HEK293 (cell line): ENCODE measurements around the gene AP2M1.
A peak's percentile ranks its signal among the peaks of the same experiment; 100 is the strongest.

Experiments
- BCL11B ChIP-seq: fragments of 450-650 bp; formaldehyde crosslinking; IDR thresholded peaks from 2 replicates; pipeline ENCODE4 v1.5.1; 2016; ENCODE audit warnings: low read depth, missing biosample characterization, missing genetic modification characterization
- GLI4 ChIP-seq: fragments of 450-650 bp; formaldehyde crosslinking; IDR thresholded peaks from 2 replicates; pipeline ENCODE4 v1.5.1; 2016; ENCODE audit warnings: missing biosample characterization, missing genetic modification characterization
- GLIS2 ChIP-seq: fragments of 450-650 bp; formaldehyde crosslinking; IDR thresholded peaks from 2 replicates; pipeline ENCODE4 v1.5.1; 2016; ENCODE audit warnings: missing biosample characterization, missing genetic modification characterization
- KLF1 ChIP-seq: fragments of 450-650 bp; formaldehyde crosslinking; IDR thresholded peaks from 2 replicates; pipeline ENCODE4 v1.5.1; 2016; ENCODE audit warnings: missing biosample characterization, missing genetic modification characterization
- KLF9 ChIP-seq: fragments of 450-650 bp; formaldehyde crosslinking; IDR thresholded peaks from 2 replicates; pipeline ENCODE4 v1.5.1; 2016; ENCODE audit warnings: missing biosample characterization, missing genetic modification characterization, low read depth
- OSR2 ChIP-seq: fragments of 450-650 bp; formaldehyde crosslinking; IDR thresholded peaks from 2 replicates; pipeline ENCODE4 v1.5.1; 2016; ENCODE audit warnings: missing biosample characterization, missing genetic modification characterization
- SALL2 ChIP-seq: fragments of 450-650 bp; formaldehyde crosslinking; IDR thresholded peaks from 2 replicates; pipeline ENCODE4 v1.5.0; 2017; ENCODE audit warnings: missing biosample characterization, mild to moderate bottlenecking, missing genetic modification characterization, borderline replicate concordance
- SCRT2 ChIP-seq: fragments of 450-650 bp; formaldehyde crosslinking; IDR thresholded peaks from 2 replicates; pipeline ENCODE4 v1.5.1; 2016; ENCODE audit warnings: missing biosample characterization, missing genetic modification characterization
- SP3 ChIP-seq: fragments of 450-650 bp; formaldehyde crosslinking; IDR thresholded peaks from 2 replicates; pipeline ENCODE4 v1.5.1; 2016; ENCODE audit warnings: missing biosample characterization, missing genetic modification characterization
- WT1 ChIP-seq: fragments of 450-650 bp; formaldehyde crosslinking; IDR thresholded peaks from 2 replicates; pipeline ENCODE4 v1.5.1; 2016; ENCODE audit warnings: missing biosample characterization, missing genetic modification characterization
- YY2 ChIP-seq: fragments of 450-650 bp; formaldehyde crosslinking; IDR thresholded peaks from 2 replicates; pipeline ENCODE4 v1.5.1; 2016; ENCODE audit warnings: missing biosample characterization, missing genetic modification characterization
- ZBTB20 ChIP-seq: fragments of 450-650 bp; formaldehyde crosslinking; IDR thresholded peaks from 2 replicates; pipeline ENCODE4 v1.5.1; 2016; ENCODE audit warnings: missing biosample characterization, missing genetic modification characterization
- ZEB2 ChIP-seq: fragments of 450-650 bp; formaldehyde crosslinking; IDR thresholded peaks from 2 replicates; pipeline ENCODE4 v1.5.1; 2016; ENCODE audit warnings: missing biosample characterization, missing genetic modification characterization
- ZFHX2 ChIP-seq: fragments of 450-650 bp; formaldehyde crosslinking; conservative IDR thresholded peaks from 2 replicates; pipeline ENCODE4 v1.5.1; 2016; ENCODE audit warnings: missing biosample characterization, missing genetic modification characterization
- ZFP69B ChIP-seq: fragments of 450-650 bp; formaldehyde crosslinking; IDR thresholded peaks from 2 replicates; pipeline ENCODE4 v1.5.1; 2016; ENCODE audit warnings: missing biosample characterization, missing genetic modification characterization
- ZNF132 ChIP-seq: fragments of 450-650 bp; formaldehyde crosslinking; IDR thresholded peaks from 2 replicates; pipeline ENCODE4 v1.5.1; 2017; ENCODE audit warnings: missing biosample characterization, missing genetic modification characterization, borderline replicate concordance
- ZNF133 ChIP-seq: fragments of 450-650 bp; formaldehyde crosslinking; IDR thresholded peaks from 2 replicates; pipeline ENCODE4 v1.5.1; 2016; ENCODE audit warnings: missing biosample characterization, missing genetic modification characterization
- ZNF169 ChIP-seq: fragments of 450-650 bp; formaldehyde crosslinking; IDR thresholded peaks from 2 replicates; pipeline ENCODE4 v1.5.1; 2016; ENCODE audit warnings: missing biosample characterization, missing genetic modification characterization
- ZNF202 ChIP-seq: fragments of 450-650 bp; formaldehyde crosslinking; IDR thresholded peaks from 2 replicates; pipeline ENCODE4 v1.5.1; 2016; ENCODE audit warnings: missing biosample characterization, missing genetic modification characterization, borderline replicate concordance
- ZNF274 ChIP-seq, 2 experiments: fragments of 200-500 bp in 1 of 2; fragments of 450-650 bp in 1 of 2; sonication (Bioruptor generic) in 1 of 2; formaldehyde crosslinking in 1 of 2; IDR thresholded peaks; 2 replicates each; pipeline versions ENCODE4 v1.5.1 to v1.6.1; 2014 to 2016; ENCODE audit warnings: borderline replicate concordance in 1 of 2, inconsistent platforms in 1 of 2, low read length in 1 of 2, missing biosample characterization in 1 of 2, missing genetic modification characterization in 1 of 2
- ZNF366 ChIP-seq: fragments of 450-650 bp; formaldehyde crosslinking; conservative IDR thresholded peaks from 2 replicates; pipeline ENCODE4 v1.5.1; 2016; ENCODE audit warnings: missing biosample characterization, missing genetic modification characterization
- ZNF37A ChIP-seq: fragments of 450-650 bp; IDR thresholded peaks from 2 replicates; pipeline ENCODE4 v1.5.1; 2018; ENCODE audit warnings: missing biosample characterization, missing genetic modification characterization
- ZNF404 ChIP-seq: fragments of 450-650 bp; formaldehyde crosslinking; IDR thresholded peaks from 2 replicates; pipeline ENCODE4 v1.5.1; 2017; ENCODE audit warnings: missing biosample characterization, missing genetic modification characterization
- ZNF555 ChIP-seq: fragments of 450-650 bp; formaldehyde crosslinking; conservative IDR thresholded peaks from 2 replicates; pipeline ENCODE4 v1.5.1; 2017; ENCODE audit warnings: missing biosample characterization, mild to moderate bottlenecking, missing genetic modification characterization, inconsistent platforms
- ZNF596 ChIP-seq: fragments of 450-650 bp; IDR thresholded peaks from 2 replicates; pipeline ENCODE4 v1.5.0; 2018; ENCODE audit warnings: missing biosample characterization, mild to moderate bottlenecking, missing genetic modification characterization, moderate library complexity
- ZNF76 ChIP-seq: fragments of 450-650 bp; formaldehyde crosslinking; IDR thresholded peaks from 2 replicates; pipeline ENCODE4; 2016; ENCODE audit warnings: low read depth, missing biosample characterization, missing genetic modification characterization, borderline replicate concordance
- ZNF792 ChIP-seq: fragments of 450-650 bp; formaldehyde crosslinking; IDR thresholded peaks from 2 replicates; pipeline ENCODE4 v1.5.1; 2016; ENCODE audit warnings: missing biosample characterization, missing genetic modification characterization
- TF ChIP-seq, protein P1 (sequence below): fragments of 450-650 bp; formaldehyde crosslinking; IDR thresholded peaks from 2 replicates; pipeline ENCODE4 v1.5.1; 2016; ENCODE audit warnings: missing biosample characterization, missing genetic modification characterization
- TF ChIP-seq, protein P2 (sequence below): fragments of 450-650 bp; formaldehyde crosslinking; IDR thresholded peaks from 2 replicates; pipeline ENCODE4 v1.5.1; 2016; ENCODE audit warnings: missing biosample characterization, missing genetic modification characterization
- TF ChIP-seq, protein P3 (sequence below): fragments of 450-650 bp; formaldehyde crosslinking; IDR thresholded peaks from 2 replicates; pipeline ENCODE4 v1.5.1; 2016; ENCODE audit warnings: missing biosample characterization, missing genetic modification characterization
- TF ChIP-seq, protein P4 (sequence below): fragments of 450-650 bp; formaldehyde crosslinking; IDR thresholded peaks from 2 replicates; pipeline ENCODE4 v1.5.1; 2016; ENCODE audit warnings: missing biosample characterization, missing genetic modification characterization
- TF ChIP-seq, protein P5 (sequence below): fragments of 450-650 bp; formaldehyde crosslinking; IDR thresholded peaks from 2 replicates; pipeline ENCODE4 v1.5.1; 2017; ENCODE audit warnings: missing biosample characterization, missing genetic modification characterization

AP2M1 gene

DNA sequence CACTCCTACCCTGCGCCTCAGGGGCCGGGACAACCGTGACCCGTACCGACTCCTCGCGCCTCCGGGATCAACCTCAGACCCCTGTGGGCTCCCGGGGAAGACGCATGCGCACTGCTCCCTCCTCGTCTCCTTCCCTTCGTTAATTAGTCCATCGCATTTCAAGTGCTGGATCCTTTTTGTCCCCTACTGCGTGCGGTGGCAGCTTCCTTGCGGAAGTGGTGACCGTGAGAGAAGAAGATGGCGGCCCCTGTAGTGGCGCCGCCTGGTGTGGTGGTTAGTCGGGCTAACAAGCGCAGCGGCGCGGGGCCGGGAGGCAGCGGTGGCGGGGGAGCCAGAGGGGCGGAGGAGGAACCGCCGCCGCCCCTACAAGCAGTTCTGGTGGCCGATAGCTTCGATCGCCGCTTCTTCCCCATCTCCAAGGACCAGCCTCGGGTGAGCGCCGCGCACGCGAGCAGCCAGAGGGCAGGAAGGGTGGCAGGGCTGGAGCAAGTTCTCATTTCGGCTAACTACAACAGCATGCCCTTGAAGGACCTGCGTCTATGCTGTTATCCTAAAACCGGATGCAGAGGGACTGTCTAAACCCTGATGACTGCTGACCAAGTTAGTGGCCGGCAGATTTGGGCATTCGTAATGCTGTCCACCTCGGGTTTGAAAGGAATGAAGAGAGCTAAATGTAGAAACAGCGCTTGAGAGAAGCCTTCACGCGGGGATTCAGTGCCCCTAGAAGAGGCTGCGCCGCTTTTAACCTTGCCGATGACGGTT is 39.3 kb upstream of the AP2M1 start, which contains the start of gene EIF2B5 (continued):
- TF ChIP-seq, protein P1, sequence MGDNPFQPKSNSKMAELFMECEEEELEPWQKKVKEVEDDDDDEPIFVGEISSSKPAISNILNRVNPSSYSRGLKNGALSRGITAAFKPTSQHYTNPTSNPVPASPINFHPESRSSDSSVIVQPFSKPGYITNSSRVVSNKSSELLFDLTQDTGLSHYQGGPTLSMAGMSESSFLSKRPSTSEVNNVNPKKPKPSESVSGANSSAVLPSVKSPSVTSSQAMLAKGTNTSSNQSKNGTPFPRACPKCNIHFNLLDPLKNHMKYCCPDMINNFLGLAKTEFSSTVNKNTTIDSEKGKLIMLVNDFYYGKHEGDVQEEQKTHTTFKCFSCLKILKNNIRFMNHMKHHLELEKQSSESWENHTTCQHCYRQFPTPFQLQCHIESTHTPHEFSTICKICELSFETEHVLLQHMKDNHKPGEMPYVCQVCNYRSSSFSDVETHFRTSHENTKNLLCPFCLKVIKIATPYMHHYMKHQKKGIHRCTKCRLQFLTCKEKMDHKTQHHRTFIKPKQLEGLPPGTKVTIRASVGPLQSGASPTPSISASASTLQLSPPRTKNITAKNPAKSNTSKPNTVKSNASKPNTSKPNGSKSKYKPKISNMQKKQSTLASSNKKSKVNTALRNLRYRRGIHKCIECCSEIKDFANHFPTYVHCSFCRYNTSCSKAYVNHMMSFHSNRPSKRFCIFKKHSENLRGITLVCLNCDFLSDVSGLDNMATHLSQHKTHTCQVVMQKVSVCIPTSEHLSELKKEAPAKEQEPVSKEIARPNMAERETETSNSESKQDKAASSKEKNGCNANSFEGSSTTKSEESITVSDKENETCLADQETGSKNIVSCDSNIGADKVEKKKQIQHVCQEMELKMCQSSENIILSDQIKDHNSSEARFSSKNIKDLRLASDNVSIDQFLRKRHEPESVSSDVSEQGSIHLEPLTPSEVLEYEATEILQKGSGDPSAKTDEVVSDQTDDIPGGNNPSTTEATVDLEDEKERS: 0 out of 2 replicates have a peak, but pooled peaks have one; percentile 26
- TF ChIP-seq ZNF596 (no peak), SCRT2 (no peak), ZNF555 (tag by site-specific recombination) (no peak), KLF9 (tag by site-specific recombination) (no peak), ZNF76 (tag by site-specific recombination) (peak; percentile 40; the same call in 1 of the 2 replicates), GLIS2 (tag by site-specific recombination) (peak; percentile 77), ZFHX2 (tag by site-specific recombination) (no peak), SP3 (tag by site-specific recombination) (peak; percentile 37; the same call in 1 of the 2 replicates), GLI4 (tag by site-specific recombination) (no peak), ZNF132 (tag by site-specific recombination) (no peak), ZFP69B (tag by site-specific recombination) (0 out of 2 replicates have a peak, but pooled peaks have one; percentile 21), ZNF37A (tag by site-specific recombination) (no peak), ZNF169 (tag by site-specific recombination) (no peak), ZNF202 (tag by site-specific recombination) (no peak), ZNF366 (peak; percentile 80), KLF1 (tag by site-specific recombination) (no peak), YY2 (tag by site-specific recombination) (peak; percentile 90), ZEB2 (tag by site-specific recombination) (peak; percentile 78; the same call in 1 of the 2 replicates), ZNF274 (IDR thresholded peaks at IDR 0.05; ENCODE audit: low read length) (no peak), ZNF274 (tag by site-specific recombination; IDR thresholded peaks at IDR 0.05; ENCODE audit: borderline replicate concordance) (no peak), SALL2 (tag by site-specific recombination) (no peak), ZNF404 (tag by site-specific recombination) (no peak), BCL11B (tag by site-specific recombination) (no peak), WT1 (tag by site-specific recombination) (no peak), ZNF792 (no peak), ZBTB20 (peak; percentile 79; the same call in 1 of the 2 replicates), OSR2 (peak; percentile 86), ZNF133 (tag by site-specific recombination) (no peak)
- TF ChIP-seq, protein P2, sequence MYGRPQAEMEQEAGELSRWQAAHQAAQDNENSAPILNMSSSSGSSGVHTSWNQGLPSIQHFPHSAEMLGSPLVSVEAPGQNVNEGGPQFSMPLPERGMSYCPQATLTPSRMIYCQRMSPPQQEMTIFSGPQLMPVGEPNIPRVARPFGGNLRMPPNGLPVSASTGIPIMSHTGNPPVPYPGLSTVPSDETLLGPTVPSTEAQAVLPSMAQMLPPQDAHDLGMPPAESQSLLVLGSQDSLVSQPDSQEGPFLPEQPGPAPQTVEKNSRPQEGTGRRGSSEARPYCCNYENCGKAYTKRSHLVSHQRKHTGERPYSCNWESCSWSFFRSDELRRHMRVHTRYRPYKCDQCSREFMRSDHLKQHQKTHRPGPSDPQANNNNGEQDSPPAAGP: no peak
- TF ChIP-seq, protein P3, sequence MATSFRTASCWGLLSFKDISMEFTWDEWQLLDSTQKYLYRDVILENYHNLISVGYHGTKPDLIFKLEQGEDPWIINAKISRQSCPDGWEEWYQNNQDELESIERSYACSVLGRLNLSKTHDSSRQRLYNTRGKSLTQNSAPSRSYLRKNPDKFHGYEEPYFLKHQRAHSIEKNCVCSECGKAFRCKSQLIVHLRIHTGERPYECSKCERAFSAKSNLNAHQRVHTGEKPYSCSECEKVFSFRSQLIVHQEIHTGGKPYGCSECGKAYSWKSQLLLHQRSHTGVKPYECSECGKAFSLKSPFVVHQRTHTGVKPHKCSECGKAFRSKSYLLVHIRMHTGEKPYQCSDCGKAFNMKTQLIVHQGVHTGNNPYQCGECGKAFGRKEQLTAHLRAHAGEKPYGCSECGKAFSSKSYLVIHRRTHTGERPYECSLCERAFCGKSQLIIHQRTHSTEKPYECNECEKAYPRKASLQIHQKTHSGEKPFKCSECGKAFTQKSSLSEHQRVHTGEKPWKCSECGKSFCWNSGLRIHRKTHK: no peak
- TF ChIP-seq, protein P4, sequence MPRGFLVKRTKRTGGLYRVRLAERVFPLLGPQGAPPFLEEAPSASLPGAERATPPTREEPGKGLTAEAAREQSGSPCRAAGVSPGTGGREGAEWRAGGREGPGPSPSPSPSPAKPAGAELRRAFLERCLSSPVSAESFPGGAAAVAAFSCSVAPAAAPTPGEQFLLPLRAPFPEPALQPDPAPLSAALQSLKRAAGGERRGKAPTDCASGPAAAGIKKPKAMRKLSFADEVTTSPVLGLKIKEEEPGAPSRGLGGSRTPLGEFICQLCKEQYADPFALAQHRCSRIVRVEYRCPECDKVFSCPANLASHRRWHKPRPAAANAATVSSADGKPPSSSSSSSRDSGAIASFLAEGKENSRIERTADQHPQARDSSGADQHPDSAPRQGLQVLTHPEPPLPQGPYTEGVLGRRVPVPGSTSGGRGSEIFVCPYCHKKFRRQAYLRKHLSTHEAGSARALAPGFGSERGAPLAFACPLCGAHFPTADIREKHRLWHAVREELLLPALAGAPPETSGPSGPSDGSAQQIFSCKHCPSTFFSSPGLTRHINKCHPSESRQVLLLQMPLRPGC (tag by site-specific recombination): no peak
- TF ChIP-seq, protein P5, sequence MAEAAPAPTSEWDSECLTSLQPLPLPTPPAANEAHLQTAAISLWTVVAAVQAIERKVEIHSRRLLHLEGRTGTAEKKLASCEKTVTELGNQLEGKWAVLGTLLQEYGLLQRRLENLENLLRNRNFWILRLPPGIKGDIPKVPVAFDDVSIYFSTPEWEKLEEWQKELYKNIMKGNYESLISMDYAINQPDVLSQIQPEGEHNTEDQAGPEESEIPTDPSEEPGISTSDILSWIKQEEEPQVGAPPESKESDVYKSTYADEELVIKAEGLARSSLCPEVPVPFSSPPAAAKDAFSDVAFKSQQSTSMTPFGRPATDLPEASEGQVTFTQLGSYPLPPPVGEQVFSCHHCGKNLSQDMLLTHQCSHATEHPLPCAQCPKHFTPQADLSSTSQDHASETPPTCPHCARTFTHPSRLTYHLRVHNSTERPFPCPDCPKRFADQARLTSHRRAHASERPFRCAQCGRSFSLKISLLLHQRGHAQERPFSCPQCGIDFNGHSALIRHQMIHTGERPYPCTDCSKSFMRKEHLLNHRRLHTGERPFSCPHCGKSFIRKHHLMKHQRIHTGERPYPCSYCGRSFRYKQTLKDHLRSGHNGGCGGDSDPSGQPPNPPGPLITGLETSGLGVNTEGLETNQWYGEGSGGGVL: no peak
